NB4 (cell line): ENCODE measurements around the gene TMUB2.

Experiments
- CTCF ChIP-seq: IDR thresholded peaks from one replicate; pipeline ENCODE4 v1.5.1; 2012; ENCODE audit warnings: low read depth, low read length
- MAX ChIP-seq: IDR thresholded peaks from 2 replicates; pipeline ENCODE4 v1.6.1; 2011; ENCODE audit warnings: low read depth, low read length
- MYC ChIP-seq: IDR thresholded peaks from 2 replicates; pipeline ENCODE4 v1.6.1; 2011; ENCODE audit warnings: low read depth, low read length
- POLR2A ChIP-seq: IDR thresholded peaks from 2 replicates; pipeline ENCODE4 v1.6.1; 2011; ENCODE audit warnings: mild to moderate bottlenecking; ENCODE audit not compliant: insufficient read length; ENCODE audit errors: extremely low read depth

GRCh38 chr17:44149750-44150329 is 36.9 kb upstream of the TMUB2 start:
- no peak for TF ChIP-seq CTCF
- TF ChIP-seq POLR2A = no peak
- no peak for TF ChIP-seq MYC
- no peak for TF ChIP-seq MAX
